BLaER1 treated with 17β-estradiol and CSF1 and Interleukin-3, amounts not matched to agents 10 nM and 100 nM (cell line): ENCODE measurements around the gene MPDU1.

Experiments used
- H3K27ac ChIP-seq, 11 experiments: shearing (Covaris generic); formaldehyde crosslinking; 2 replicates each; pipeline ENCODE4 v1.8.1; 2022
- H3K27me3 ChIP-seq, 11 experiments: shearing (Covaris generic); formaldehyde crosslinking; 2 replicates each; pipeline ENCODE4 v1.8.1; 2022
- H3K36me3 ChIP-seq, 11 experiments: shearing (Covaris generic); formaldehyde crosslinking; 2 replicates each; pipeline ENCODE4 v1.8.1; 2022
- H3K4me1 ChIP-seq, 10 experiments: shearing (Covaris generic); formaldehyde crosslinking; 2 replicates each; pipeline ENCODE4 v1.8.1; 2022
- H3K4me2 ChIP-seq, 11 experiments: shearing (Covaris generic); formaldehyde crosslinking; 2 replicates each; pipeline ENCODE4 v1.8.1; 2022
- H3K4me3 ChIP-seq, 10 experiments: shearing (Covaris generic); formaldehyde crosslinking; 2 replicates each; pipeline ENCODE4 v1.8.1; 2022
- H3K9ac ChIP-seq, 11 experiments: shearing (Covaris generic); formaldehyde crosslinking; 2 replicates each; pipeline ENCODE4 v1.8.1; 2022
- H3K9me3 ChIP-seq, 11 experiments: shearing (Covaris generic); formaldehyde crosslinking; replicated peaks in 1 of 11; 2 replicates each; pipeline ENCODE4 v1.8.1; 2022
- H4K20me1 ChIP-seq, 11 experiments: shearing (Covaris generic); formaldehyde crosslinking; 2 replicates each; pipeline ENCODE4 v1.8.1; 2022
- Cebpa-rat ChIP-seq, 11 experiments: shearing (Covaris generic); IDR thresholded peaks; 2 replicates each; pipeline ENCODE4 v1.8.1; 2022

The MPDU1 gene

DNA sequence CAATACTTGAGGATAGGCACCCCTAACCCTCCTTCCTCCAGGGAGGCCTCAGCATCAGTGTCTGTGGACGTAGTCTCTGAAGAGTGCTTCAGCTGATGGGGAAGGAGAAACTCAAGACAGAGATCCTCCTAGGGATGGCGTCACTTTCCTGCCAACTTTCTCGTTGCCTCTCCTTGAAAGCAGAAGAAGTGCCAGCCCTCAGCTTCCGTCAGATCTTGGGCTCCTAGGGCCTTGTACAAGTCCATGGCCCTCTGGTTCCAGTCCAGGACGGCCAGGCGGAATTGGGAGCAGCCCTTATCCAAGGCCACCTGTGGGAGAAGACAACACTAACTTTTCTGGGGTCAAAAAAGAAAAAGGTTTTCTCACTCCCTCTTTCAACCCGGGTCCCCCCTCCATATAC lies 42.7 kb downstream of the MPDU1 start:
- Histone ChIP-seq H3K4me3 (peak overlapping the region in 8 of 10 experiments; percentile 73 to 89 (median 82); a peak in 16 of 20 replicates), H3K9me3 (no peaks in the 10 kb centered on the region), H3K4me2 (peak overlapping the region; percentile 76 to 100 (median 94)), H4K20me1 (peaks cover 0 to 9% (median 0%) of the 10 kb centered on the region in 11 experiments; a peak in 7 of 22 replicates), H3K27me3 (no peaks in the 10 kb centered on the region), H3K36me3 (peaks cover 0 to 16% (median 8%) of the 10 kb centered on the region in 11 experiments; a peak in 10 of 22 replicates), H3K27ac (peak overlapping the region in 2 of 11 experiments; percentile 87 to 88; a peak in 2 of 22 replicates), H3K4me1 (peaks cover 9 to 18% (median 16%) of the 10 kb centered on the region in 10 experiments), H3K9ac (peak overlapping the region; percentile 84 to 98 (median 90); a peak in 16 of 22 replicates)
- TF ChIP-seq Cebpa-rat (IDR thresholded peaks at IDR 0.05), result no peak

DNA sequence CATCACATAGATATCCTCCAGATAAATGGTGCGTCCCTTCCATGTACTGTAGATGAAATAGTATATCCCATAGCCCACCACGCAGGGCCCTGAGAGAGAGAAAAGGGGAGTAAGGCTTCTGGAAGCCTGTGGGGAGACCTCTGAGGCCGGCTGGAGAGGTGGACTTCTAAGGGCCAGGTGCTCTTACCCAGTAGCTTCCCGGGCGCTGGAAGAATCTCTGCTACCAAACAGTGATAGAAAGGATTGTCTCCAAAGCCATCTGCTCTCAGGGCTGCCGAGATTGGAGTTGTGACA lies 43.3 kb downstream of the MPDU1 start:
- no peak for TF ChIP-seq Cebpa-rat (IDR thresholded peaks at IDR 0.05)
- Histone ChIP-seq H3K4me1 (peaks cover 9 to 18% (median 16%) of the 10 kb centered on the region in 10 experiments), H3K36me3 (peaks cover 0 to 16% (median 8%) of the 10 kb centered on the region in 11 experiments; a peak in 10 of 22 replicates), H3K9me3 (no peaks in the 10 kb centered on the region), H3K27me3 (no peaks in the 10 kb centered on the region), H4K20me1 (peaks cover 0 to 9% (median 0%) of the 10 kb centered on the region in 11 experiments; a peak in 7 of 22 replicates), H3K4me3 (peak overlapping the region; percentile 73 to 89 (median 82)), H3K4me2 (peak overlapping the region; percentile 76 to 100 (median 94)), H3K9ac (peak overlapping the region; percentile 84 to 98 (median 90)), H3K27ac (peak overlapping the region; percentile 76 to 91 (median 86))

GRCh38 chr17:7627250-7628121 lies 43.8 kb downstream of the MPDU1 start, which contains the start of gene SAT2:
SAT2 (minus strand) TSS chr17:7627821; CDS start chr17:7627635, 186 bp downstream.
- Histone ChIP-seq H3K9me3 (no peaks in the 10 kb centered on the region), H3K27ac (peak within 1 kb of the TSS; percentile 76 to 91 (median 86)), H3K4me2 (peak within 1 kb of the TSS; percentile 76 to 100 (median 94)), H3K4me3 (peak within 1 kb of the TSS; percentile 73 to 89 (median 82)), H4K20me1 (peaks cover 0 to 9% (median 0%) of the 10 kb centered on the region in 11 experiments; a peak in 7 of 22 replicates), H3K36me3 (peaks cover 0 to 16% (median 8%) of the 10 kb centered on the region in 11 experiments; a peak in 10 of 22 replicates), H3K9ac (peak within 1 kb of the TSS; percentile 84 to 98 (median 90)), H3K4me1 (peaks cover 9 to 18% (median 17%) of the 10 kb centered on the region in 10 experiments), H3K27me3 (no peaks in the 10 kb centered on the region)
- no peak for TF ChIP-seq Cebpa-rat (IDR thresholded peaks at IDR 0.05)

DNA sequence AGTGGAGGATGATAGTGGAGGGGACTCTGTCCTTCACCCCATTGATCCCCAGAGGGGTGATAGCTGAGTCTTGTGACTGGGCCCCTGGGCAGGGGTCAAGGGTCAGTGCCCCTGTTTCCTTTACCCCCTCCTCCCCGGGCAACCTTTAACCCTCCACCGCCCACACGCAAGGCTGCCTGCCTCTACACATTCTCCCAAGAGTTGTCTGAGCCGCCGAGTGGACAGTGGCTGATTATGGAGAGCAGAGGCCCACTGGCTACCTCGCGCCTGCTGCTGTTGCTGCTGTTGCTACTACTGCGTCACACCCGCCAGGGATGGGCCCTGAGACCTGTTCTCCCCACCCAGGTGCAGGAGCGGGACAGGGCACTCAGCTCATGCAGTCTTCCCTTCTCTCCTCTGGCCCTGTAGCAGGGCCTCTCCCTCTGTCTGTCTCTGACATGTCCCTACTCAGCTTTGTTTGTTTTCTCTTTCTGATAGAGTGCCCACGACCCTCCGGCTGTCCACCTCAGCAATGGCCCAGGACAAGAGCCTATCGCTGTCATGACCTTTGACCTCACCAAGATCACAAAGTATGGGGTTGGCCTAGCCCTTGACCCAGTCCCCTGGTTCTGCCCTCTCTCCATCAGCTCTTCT lies 46.4 kb downstream of the MPDU1 start, which contains the start of gene SHBG:
SHBG (plus strand) TSS at position 197 of the 633 bp plus-strand sequence; CDS start at position 235, 38 bp downstream.
- TF ChIP-seq Cebpa-rat (IDR thresholded peaks at IDR 0.05), result no peak
- Histone ChIP-seq H3K9me3 (no peaks in the 10 kb centered on the region), H3K4me2 (no peak within 1 kb of the TSS), H3K27ac (no peak within 1 kb of the TSS; a peak in 1 of 22 replicates), H3K4me3 (no peak within 1 kb of the TSS), H3K4me1 (peaks cover 9 to 25% (median 22%) of the 10 kb centered on the region in 10 experiments), H3K9ac (peak within 1 kb of the TSS in 2 of 11 experiments; percentile 23 to 36; a peak in 1 of 22 replicates), H3K36me3 (peaks cover 0 to 15% (median 8%) of the 10 kb centered on the region in 11 experiments; a peak in 10 of 22 replicates), H4K20me1 (peaks cover 0 to 9% (median 0%) of the 10 kb centered on the region in 11 experiments; a peak in 7 of 22 replicates), H3K27me3 (no peaks in the 10 kb centered on the region)

- no peak overlapping the region for H3K4me2 ChIP-seq
- no peaks in the 10 kb centered on the region for H3K27me3 ChIP-seq
- no peak for TF ChIP-seq Cebpa-rat (IDR thresholded peaks at IDR 0.05)
- peaks cover 0 to 4% (median 0%) of the 10 kb centered on the region in 11 experiments; a peak in 5 of 22 replicates for H4K20me1 ChIP-seq
- H3K9me3 ChIP-seq, result no peaks in the 10 kb centered on the region
- peak overlapping the region in 7 of 11 experiments; percentile 9 to 46 (median 24); a peak in 7 of 22 replicates for H3K9ac ChIP-seq
- no peaks in the 10 kb centered on the region for H3K36me3 ChIP-seq
- H3K4me3 ChIP-seq, result no peak overlapping the region
- no peak overlapping the region for H3K27ac ChIP-seq
- H3K4me1 ChIP-seq, result peaks cover 4 to 19% (median 14%) of the 10 kb centered on the region in 10 experiments
Measured at GRCh38 chr17:7631398-7632380, 48.0 kb downstream of the MPDU1 start.

- no peaks in the 10 kb centered on the region for H4K20me1 ChIP-seq
- H3K4me2 ChIP-seq, result peak overlapping the region in 3 of 11 experiments; percentile 6 to 35 (median 18); a peak in 2 of 22 replicates
- H3K27me3 ChIP-seq, result no peaks in the 10 kb centered on the region
- H3K4me3 ChIP-seq, result no peak overlapping the region
- no peaks in the 10 kb centered on the region for H3K36me3 ChIP-seq
- TF ChIP-seq Cebpa-rat (IDR thresholded peaks at IDR 0.05), result no peak
- no peaks in the 10 kb centered on the region for H3K9me3 ChIP-seq
- H3K4me1 ChIP-seq, result peaks cover 0 to 13% (median 10%) of the 10 kb centered on the region in 10 experiments; a peak in 14 of 20 replicates
- peak overlapping the region in 2 of 11 experiments; percentile 1 to 10; a peak in 2 of 22 replicates for H3K27ac ChIP-seq
- peak overlapping the region in 6 of 11 experiments; percentile 11 to 42 (median 26); a peak in 5 of 22 replicates for H3K9ac ChIP-seq
Measured at GRCh38 chr17:7632492-7632894, 48.8 kb downstream of the MPDU1 start.

DNA sequence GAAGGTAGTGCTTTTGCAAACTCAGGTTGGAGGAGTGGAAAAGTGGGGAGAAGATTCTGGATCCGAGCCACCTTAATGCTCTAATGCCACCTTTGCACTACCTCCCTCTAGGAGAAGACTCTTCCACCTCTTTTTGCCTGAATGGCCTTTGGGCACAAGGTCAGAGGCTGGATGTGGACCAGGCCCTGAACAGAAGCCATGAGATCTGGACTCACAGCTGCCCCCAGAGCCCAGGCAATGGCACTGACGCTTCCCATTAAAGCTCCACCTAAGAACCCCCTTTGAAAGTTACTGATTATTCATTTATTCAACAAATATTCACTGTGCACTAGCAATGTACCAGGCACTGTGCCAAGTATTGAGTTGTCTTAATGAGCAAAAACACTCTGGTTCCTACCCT lies 49.4 kb downstream of the MPDU1 start:
- Histone ChIP-seq H3K4me2 (peak overlapping the region in 1 of 11 experiments; percentile 35; a peak in 1 of 22 replicates), H3K27ac (no peak overlapping the region; a peak in 2 of 22 replicates)

More for the DNA sequence above, 49.4 kb downstream of the MPDU1 start:
- no peak for TF ChIP-seq Cebpa-rat (IDR thresholded peaks at IDR 0.05)
- no peak overlapping the region for H3K4me3 ChIP-seq
- H3K36me3 ChIP-seq, result no peaks in the 10 kb centered on the region
- H3K9ac ChIP-seq, result peak overlapping the region in 5 of 11 experiments; percentile 11 to 42 (median 30); a peak in 4 of 22 replicates
- no peaks in the 10 kb centered on the region for H3K9me3 ChIP-seq
- no peaks in the 10 kb centered on the region for H4K20me1 ChIP-seq
- peaks cover 0 to 10% (median 8%) of the 10 kb centered on the region in 10 experiments; a peak in 14 of 20 replicates for H3K4me1 ChIP-seq
- H3K27me3 ChIP-seq, result no peaks in the 10 kb centered on the region
